ENCODE measurements around the gene PLEKHG5. TPM values are rescaled to one million over a fixed set of nuclear protein-coding genes. Genes with fewer than 3 reads are reported as not detected.
A peak's percentile ranks its signal among the peaks of the same experiment; 100 is the strongest.

The PLEKHG5 gene
- total RNA-seq, 4 donors from 2014 or later = 2.6 to 23.7 (median 8.2) TPM

- Histone ChIP-seq H3K27me3 (no peaks in the 10 kb centered on the region), H3K4me1 (peaks cover 0 to 6% of the 10 kb centered on the region in 2 donors), H3K36me3 (no peaks in the 10 kb centered on the region), H3K4me3 (peak overlapping the region in 1 of 2 donors; percentile 27), H3K27ac (peak overlapping the region in 1 of 2 donors; percentile 20), H3K9me3 (no peaks in the 10 kb centered on the region)
- no peak for DNase-seq
- intact Hi-C loops (cut with DNase I; ENCODE audit: low total_unique reads) = no loop called here
- TF ChIP-seq CTCF (IDR thresholded peaks at IDR 0.05) (no peak), POLR2A (IDR thresholded peaks at IDR 0.05) (no peak)
These were observed 6.7 kb downstream of the PLEKHG5 start for GRCh38 chr1:6484826-6485167.

GRCh38 chr1:6483761-6484117 is 7.7 kb downstream of the PLEKHG5 start:
- Histone ChIP-seq H3K27ac (no peak overlapping the region), H3K27me3 (no peaks in the 10 kb centered on the region), H3K4me3 (no peak overlapping the region), H3K4me1 (peaks cover 0 to 5% of the 10 kb centered on the region in 2 donors), H3K9me3 (no peaks in the 10 kb centered on the region), H3K36me3 (no peaks in the 10 kb centered on the region)
- DNase-seq = no peak
- intact Hi-C loops (cut with DNase I; ENCODE audit: low total_unique reads) = no loop called here
- no peak for TF ChIP-seq POLR2A (IDR thresholded peaks at IDR 0.05)
- TF ChIP-seq CTCF (IDR thresholded peaks at IDR 0.05) = no peak

GRCh38 chr1:6483017-6483760 is 8.3 kb downstream of the PLEKHG5 start:
- DNase-seq = no peak
- intact Hi-C loops (cut with DNase I; ENCODE audit: low total_unique reads) = no loop called here
- TF ChIP-seq CTCF (IDR thresholded peaks at IDR 0.05) (no peak), POLR2A (IDR thresholded peaks at IDR 0.05) (no peak)

GRCh38 chr1:6481820-6482219 is 9.6 kb downstream of the PLEKHG5 start:
- intact Hi-C loops (cut with DNase I; ENCODE audit: low total_unique reads) = no loop called here

More at GRCh38 chr1:6483017-6483760, 8.3 kb downstream of the PLEKHG5 start:
- peaks cover 0 to 5% of the 10 kb centered on the region in 2 donors for H3K4me1 ChIP-seq
- H3K27me3 ChIP-seq = no peaks in the 10 kb centered on the region
- no peak overlapping the region for H3K4me3 ChIP-seq
- no peaks in the 10 kb centered on the region for H3K9me3 ChIP-seq
- H3K36me3 ChIP-seq = no peaks in the 10 kb centered on the region
- H3K27ac ChIP-seq = no peak overlapping the region

More at GRCh38 chr1:6481820-6482219, 9.6 kb downstream of the PLEKHG5 start:
- TF ChIP-seq CTCF (IDR thresholded peaks at IDR 0.05) (no peak), POLR2A (IDR thresholded peaks at IDR 0.05) (no peak)
- Histone ChIP-seq H3K4me1 (peaks cover 0 to 5% of the 10 kb centered on the region in 2 donors), H3K4me3 (no peak overlapping the region), H3K36me3 (no peaks in the 10 kb centered on the region), H3K9me3 (no peaks in the 10 kb centered on the region), H3K27me3 (no peaks in the 10 kb centered on the region), H3K27ac (no peak overlapping the region)
- no peak for DNase-seq

Measured in uterus (tissue), 4 donors.